ENCODE data around the gene NLRP3. TPM values are rescaled to one million over a fixed set of nuclear protein-coding genes. Genes with fewer than 3 reads are reported as not detected.

NLRP3 gene
- total RNA-seq, 4 donors from 2014 or later = 0.75 to 1.7 (median 0.82) TPM; not detected in 1

DNA sequence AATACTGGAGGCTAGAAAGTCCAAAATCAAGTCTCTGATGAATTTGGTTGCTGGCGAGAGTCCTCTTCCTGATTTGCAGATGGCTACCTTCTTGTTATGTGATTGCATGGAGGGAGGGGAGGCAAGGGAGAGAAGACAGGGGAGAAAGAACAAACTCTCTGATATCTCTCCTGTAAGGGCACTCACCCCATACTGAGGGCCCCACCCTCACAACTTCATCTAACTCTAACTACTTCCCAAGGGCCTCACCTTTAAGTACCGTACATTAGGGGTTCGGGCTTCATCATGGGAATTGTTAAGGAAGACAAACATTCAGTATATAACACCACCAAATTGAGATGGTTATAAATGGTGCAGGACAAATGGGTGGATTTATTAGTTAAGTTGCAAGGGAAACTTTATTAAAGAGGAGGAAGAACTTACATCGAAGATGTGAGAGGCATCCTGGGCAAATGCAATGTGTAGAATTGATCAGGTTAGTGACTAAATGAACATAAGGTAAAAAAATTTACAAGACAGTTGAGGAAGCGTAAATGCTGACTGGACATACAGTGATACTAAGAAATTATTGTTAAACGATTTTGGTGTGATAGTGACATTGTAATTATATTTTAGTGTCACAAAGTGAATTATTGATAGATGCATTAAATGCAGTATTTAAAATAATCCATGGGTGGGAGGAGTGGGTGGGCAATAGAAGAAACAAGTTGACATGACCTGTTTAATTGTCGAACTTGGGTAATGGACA is 31.4 kb downstream of the NLRP3 start:
- H3K9me3 ChIP-seq = no peaks in the 10 kb centered on the region
- H3K4me3 ChIP-seq = peak overlapping the region in 1 of 4 donors; percentile 60
- intact Hi-C loops (cut with DNase I; ENCODE audit: low total_unique reads) = no loop called here
- H3K36me3 ChIP-seq = no peaks in the 10 kb centered on the region
- 83% methylated on average over 7 of the region's 7 CpGs for WGBS, 2 donors (ENCODE audit: low coverage in 1 of 2)
- no peak for DNase-seq
- in situ Hi-C loops (cut with MboI; ENCODE audit: low pct_ligation_motif_present in 1 of 4, low pct_unique_long_range_greater_than_20kb in 1 of 4, low sequenced_read_pairs in 3 of 4) = no loop called here
- TF ChIP-seq, protein P1, sequence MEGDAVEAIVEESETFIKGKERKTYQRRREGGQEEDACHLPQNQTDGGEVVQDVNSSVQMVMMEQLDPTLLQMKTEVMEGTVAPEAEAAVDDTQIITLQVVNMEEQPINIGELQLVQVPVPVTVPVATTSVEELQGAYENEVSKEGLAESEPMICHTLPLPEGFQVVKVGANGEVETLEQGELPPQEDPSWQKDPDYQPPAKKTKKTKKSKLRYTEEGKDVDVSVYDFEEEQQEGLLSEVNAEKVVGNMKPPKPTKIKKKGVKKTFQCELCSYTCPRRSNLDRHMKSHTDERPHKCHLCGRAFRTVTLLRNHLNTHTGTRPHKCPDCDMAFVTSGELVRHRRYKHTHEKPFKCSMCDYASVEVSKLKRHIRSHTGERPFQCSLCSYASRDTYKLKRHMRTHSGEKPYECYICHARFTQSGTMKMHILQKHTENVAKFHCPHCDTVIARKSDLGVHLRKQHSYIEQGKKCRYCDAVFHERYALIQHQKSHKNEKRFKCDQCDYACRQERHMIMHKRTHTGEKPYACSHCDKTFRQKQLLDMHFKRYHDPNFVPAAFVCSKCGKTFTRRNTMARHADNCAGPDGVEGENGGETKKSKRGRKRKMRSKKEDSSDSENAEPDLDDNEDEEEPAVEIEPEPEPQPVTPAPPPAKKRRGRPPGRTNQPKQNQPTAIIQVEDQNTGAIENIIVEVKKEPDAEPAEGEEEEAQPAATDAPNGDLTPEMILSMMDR (IDR thresholded peaks at IDR 0.05) = no peak
- no peak for TF ChIP-seq EP300 (IDR thresholded peaks at IDR 0.05; ENCODE audit: low read depth)
- TF ChIP-seq POLR2AphosphoS5 (IDR thresholded peaks at IDR 0.05) = no peak
- no peak for TF ChIP-seq POLR2A (IDR thresholded peaks at IDR 0.05)
- no peaks in the 10 kb centered on the region for H3K27me3 ChIP-seq
- peak overlapping the region in 1 of 4 donors; percentile 60 for H3K27ac ChIP-seq
- H3K4me1 ChIP-seq = peaks cover 0 to 5% (median 0%) of the 10 kb centered on the region in 4 donors

DNA sequence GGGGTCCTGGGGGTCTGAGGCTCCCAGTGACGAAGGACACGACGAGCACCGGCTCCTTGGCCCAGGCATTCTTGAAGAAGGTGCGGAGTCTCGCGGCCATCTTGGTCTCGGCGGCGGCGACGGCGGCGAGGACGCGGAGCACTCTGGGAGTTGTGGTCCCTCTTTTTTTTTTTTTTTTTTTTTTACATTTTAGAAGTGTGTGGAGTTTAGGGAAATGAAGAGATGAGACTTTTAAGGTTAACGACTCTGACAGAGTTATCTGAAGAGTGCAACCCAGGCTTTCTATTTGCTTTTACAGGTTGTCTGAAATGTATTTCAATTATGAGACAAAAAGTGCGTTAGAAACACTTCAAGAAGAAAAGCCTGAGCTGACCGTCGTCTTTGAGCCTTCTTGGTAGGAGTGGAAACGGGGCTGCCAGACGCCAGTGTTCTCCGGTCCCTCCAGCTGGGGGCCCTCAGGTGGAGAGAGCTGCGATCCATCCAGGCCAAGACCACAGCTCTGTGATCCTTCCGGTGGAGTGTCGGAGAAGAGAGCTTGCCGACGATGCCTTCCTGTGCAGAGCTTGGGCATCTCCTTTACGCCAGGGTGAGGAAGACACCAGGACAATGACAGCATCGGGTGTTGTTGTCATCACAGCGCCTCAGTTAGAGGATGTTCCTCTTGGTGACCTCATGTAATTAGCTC is 32.3 kb downstream of the NLRP3 start:
- Histone ChIP-seq H3K4me3 (peak overlapping the region; percentile 25 to 60 (median 32)), H3K9me3 (no peaks in the 10 kb centered on the region), H3K27me3 (no peaks in the 10 kb centered on the region), H3K36me3 (no peaks in the 10 kb centered on the region), H3K4me1 (peaks cover 0 to 5% (median 0%) of the 10 kb centered on the region in 4 donors), H3K27ac (peak overlapping the region; percentile 11 to 71 (median 66))
- peak; percentile 62 for DNase-seq
- in situ Hi-C loops (cut with MboI; ENCODE audit: low pct_ligation_motif_present in 1 of 4, low pct_unique_long_range_greater_than_20kb in 1 of 4, low sequenced_read_pairs in 3 of 4) = no loop called here
- TF ChIP-seq POLR2AphosphoS5 (IDR thresholded peaks at IDR 0.05) (peak in 1 of 3 donors; percentile 37), EP300 (IDR thresholded peaks at IDR 0.05; ENCODE audit: low read depth) (no peak)
- WGBS, 2 donors (ENCODE audit: low coverage in 1 of 2) = 13 to 22% methylated on average over 20 to 31 of the region's 31 CpGs
- intact Hi-C loops (cut with DNase I; ENCODE audit: low total_unique reads) = no loop called here

DNA sequence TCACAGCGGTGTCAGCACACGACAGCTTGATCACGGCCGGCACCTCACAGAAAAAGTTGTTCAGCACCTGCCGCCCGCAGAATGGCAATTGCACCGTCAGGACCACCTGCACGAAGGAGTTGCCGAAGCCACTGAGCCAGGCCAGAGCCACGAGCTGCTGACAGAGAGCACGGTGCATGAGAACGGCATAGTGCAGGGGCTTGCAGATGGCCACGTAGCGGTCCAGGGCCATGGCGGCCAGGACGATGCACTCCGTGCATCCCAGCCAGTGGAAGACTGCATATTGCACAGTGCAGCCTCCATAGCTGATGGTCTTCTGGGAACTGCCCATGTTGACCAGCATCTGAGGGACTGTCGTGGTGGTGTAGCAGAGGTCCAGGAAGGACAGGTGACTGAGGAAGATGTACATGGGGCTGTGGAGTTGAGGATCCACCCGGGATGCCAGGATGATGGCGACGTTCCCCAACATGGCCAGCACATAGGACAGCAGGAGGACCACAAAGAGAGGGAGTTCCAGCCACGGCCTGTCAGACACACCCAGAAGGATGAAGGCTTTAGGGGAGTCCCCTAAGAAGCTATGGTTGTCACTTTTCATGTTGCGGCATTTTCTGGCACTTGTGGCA is 35.5 kb downstream of the NLRP3 start:
- TF ChIP-seq POLR2AphosphoS5 (IDR thresholded peaks at IDR 0.05) = no peak
- TF ChIP-seq POLR2A (IDR thresholded peaks at IDR 0.05) = no peak
- TF ChIP-seq, protein P1 (IDR thresholded peaks at IDR 0.05) = no peak
- TF ChIP-seq EP300 (IDR thresholded peaks at IDR 0.05; ENCODE audit: low read depth) = no peak
- H3K4me1 ChIP-seq = peaks cover 0 to 5% (median 0%) of the 10 kb centered on the region in 4 donors
- in situ Hi-C loops (cut with MboI; ENCODE audit: low pct_ligation_motif_present in 1 of 4, low pct_unique_long_range_greater_than_20kb in 1 of 4, low sequenced_read_pairs in 3 of 4) = no loop called here
- H3K4me3 ChIP-seq = no peak overlapping the region
- no peak overlapping the region for H3K27ac ChIP-seq
- H3K27me3 ChIP-seq = no peaks in the 10 kb centered on the region
- no peak for DNase-seq
- H3K9me3 ChIP-seq = no peaks in the 10 kb centered on the region
- WGBS, 2 donors (ENCODE audit: low coverage in 1 of 2) = 90% methylated on average over 23 of the region's 23 CpGs; no CpG with 5 or more reads in 1 of the 2 donors
- H3K36me3 ChIP-seq = no peaks in the 10 kb centered on the region
- intact Hi-C loops (cut with DNase I; ENCODE audit: low total_unique reads) = no loop called here

DNA sequence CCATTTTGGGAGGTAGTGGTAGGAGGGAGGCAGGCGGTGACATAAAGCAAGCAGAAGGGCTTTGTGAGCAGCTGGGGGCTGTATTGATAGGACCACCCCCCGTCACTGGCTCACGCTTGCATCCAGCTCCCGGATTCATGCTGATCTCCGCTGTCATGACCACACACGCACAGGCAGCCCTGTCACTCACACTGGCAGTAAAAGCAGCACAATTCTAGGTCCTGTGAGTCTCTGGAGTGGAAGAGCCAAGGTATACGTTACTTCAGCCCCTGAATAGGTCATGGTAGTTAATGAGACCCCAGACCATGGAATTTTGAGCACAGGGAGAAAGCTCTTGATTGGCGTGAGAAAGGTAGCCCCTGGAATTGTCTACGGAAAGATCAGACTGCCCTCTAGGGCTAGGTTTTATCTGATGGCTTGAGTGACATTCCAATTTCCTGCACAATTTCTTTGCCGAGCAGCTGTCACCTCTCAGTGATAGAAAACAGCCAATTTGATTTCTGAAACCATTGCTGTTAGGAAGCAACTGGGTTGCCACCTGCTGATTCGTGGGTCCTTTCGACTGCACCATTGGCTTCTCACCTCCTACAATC is 36.6 kb downstream of the NLRP3 start:
- no peaks in the 10 kb centered on the region for H3K9me3 ChIP-seq
- no peak for DNase-seq
- no peaks in the 10 kb centered on the region for H3K36me3 ChIP-seq
- no peak overlapping the region for H3K27ac ChIP-seq
- WGBS, 2 donors (ENCODE audit: low coverage in 1 of 2) = 75 to 93% methylated on average over 3 to 12 of the region's 12 CpGs
- intact Hi-C loops (cut with DNase I; ENCODE audit: low total_unique reads) = no loop called here
- TF ChIP-seq EP300 (IDR thresholded peaks at IDR 0.05; ENCODE audit: low read depth) = no peak
- no peak for TF ChIP-seq POLR2A (IDR thresholded peaks at IDR 0.05)
- no peak for TF ChIP-seq POLR2AphosphoS5 (IDR thresholded peaks at IDR 0.05)
- TF ChIP-seq, protein P1 (IDR thresholded peaks at IDR 0.05) = no peak
- H3K27me3 ChIP-seq = no peaks in the 10 kb centered on the region
- in situ Hi-C loops (cut with MboI; ENCODE audit: low pct_ligation_motif_present in 1 of 4, low pct_unique_long_range_greater_than_20kb in 1 of 4, low sequenced_read_pairs in 3 of 4) = no loop called here
- no peak overlapping the region for H3K4me3 ChIP-seq
- H3K4me1 ChIP-seq = peaks cover 0 to 4% (median 0%) of the 10 kb centered on the region in 4 donors
